GM20000 (cell line): ENCODE data around the gene CIROP.
A peak's percentile ranks its signal among the peaks of the same experiment; 100 is the strongest.

Experiments used
- DNase-seq: peaks from one replicate; pipeline ENCODE4 v3.0.0; 2012; ENCODE audit warnings: low spot score
- CTCF ChIP-seq: IDR thresholded peaks from 2 replicates; pipeline ENCODE4 v1.5.1; 2012; ENCODE audit warnings: mild to moderate bottlenecking, control low read depth; ENCODE audit errors: extremely low read depth, missing control alignments

CIROP gene

GRCh38 chr14:23060536-23061260 lies 44.1 kb downstream of the CIROP start:
- TF ChIP-seq CTCF: no peak
- peak; percentile 4 for DNase-seq

GRCh38 chr14:23058654-23059504 lies 45.9 kb downstream of the CIROP start:
- no peak for TF ChIP-seq CTCF

GRCh38 chr14:23057757-23058653 lies 46.8 kb downstream of the CIROP start:
- peak; percentile 95 for DNase-seq
- TF ChIP-seq CTCF: peak; percentile 94

More at GRCh38 chr14:23058654-23059504, 45.9 kb downstream of the CIROP start:
- DNase-seq: peak; percentile 47

- TF ChIP-seq CTCF: no peak
- DNase-seq: peak; percentile 95
Measured at GRCh38 chr14:23056956-23057756, 47.6 kb downstream of the CIROP start, which contains the start of gene CDH24. Gene CDH24, minus strand, starts transcription at chr14:23057520. Its CDS starts 1,787 bp downstream, at chr14:23055733.

GRCh38 chr14:23056145-23056955 lies 48.4 kb downstream of the CIROP start:
- DNase-seq: peak; percentile 95
- peak; percentile 69 for TF ChIP-seq CTCF

- DNase-seq: no peak
Measured at GRCh38 chr14:23055621-23056144, 49.1 kb downstream of the CIROP start.

More at GRCh38 chr14:23055621-23056144, 49.1 kb downstream of the CIROP start:
- no peak for TF ChIP-seq CTCF
